Fibroblast of skin of back (primary cell): ENCODE data around the gene LUM. TPM values are rescaled to one million over a fixed set of nuclear protein-coding genes. Genes with fewer than 3 reads are reported as not detected.

Source experiments
- DNase-seq: peaks from one replicate; pipeline ENCODE4 v3.0.0-alpha.2; 2013
- polyA plus RNA-seq, 2 experiments: library from polyadenylated mRNA; unstranded; fragments of 120-200 nt; gene quantifications; one replicate each; pipeline ENCODE4 v1.2.1, GENCODE V29; 2013; ENCODE audit not compliant: insufficient read length in 2 of 2

LUM gene, protein sequence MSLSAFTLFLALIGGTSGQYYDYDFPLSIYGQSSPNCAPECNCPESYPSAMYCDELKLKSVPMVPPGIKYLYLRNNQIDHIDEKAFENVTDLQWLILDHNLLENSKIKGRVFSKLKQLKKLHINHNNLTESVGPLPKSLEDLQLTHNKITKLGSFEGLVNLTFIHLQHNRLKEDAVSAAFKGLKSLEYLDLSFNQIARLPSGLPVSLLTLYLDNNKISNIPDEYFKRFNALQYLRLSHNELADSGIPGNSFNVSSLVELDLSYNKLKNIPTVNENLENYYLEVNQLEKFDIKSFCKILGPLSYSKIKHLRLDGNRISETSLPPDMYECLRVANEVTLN
- 221 TPM for polyA plus RNA-seq (2013, experiment 1 of 2; ENCODE audit: insufficient read length)
- polyA plus RNA-seq (2013, experiment 2 of 2; ENCODE audit: insufficient read length): 495 TPM

GRCh38 chr12:91111366-91112325 is at the start of gene LUM:
Gene LUM, minus strand, starts transcription at chr12:91111494. Its CDS starts 2,515 bp downstream, at chr12:91108979.
- peak; percentile 88 for DNase-seq

- DNase-seq: no peak
Observed at GRCh38 chr12:91161009-91161408, 49.7 kb upstream of the LUM start.

DNA sequence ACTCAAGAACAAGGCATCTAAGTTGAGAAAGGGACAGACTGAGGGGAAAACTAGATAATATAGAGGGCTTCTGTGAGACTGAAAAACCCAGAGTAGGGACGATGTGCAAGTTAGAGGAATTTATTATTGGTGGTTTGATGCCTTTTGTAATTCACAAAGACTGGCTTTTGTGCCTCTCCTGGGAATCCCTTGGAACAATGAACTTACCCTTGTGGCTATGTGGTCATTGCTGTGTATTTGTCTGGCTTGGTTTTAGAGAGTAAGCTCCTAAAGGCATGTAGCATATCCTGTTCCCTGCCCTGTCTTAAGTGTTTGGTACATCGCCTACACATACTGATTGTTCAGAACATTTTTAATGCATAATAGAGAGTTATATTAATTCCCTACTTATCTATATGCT is 44.7 kb upstream of the LUM start:
- no peak for DNase-seq

DNA sequence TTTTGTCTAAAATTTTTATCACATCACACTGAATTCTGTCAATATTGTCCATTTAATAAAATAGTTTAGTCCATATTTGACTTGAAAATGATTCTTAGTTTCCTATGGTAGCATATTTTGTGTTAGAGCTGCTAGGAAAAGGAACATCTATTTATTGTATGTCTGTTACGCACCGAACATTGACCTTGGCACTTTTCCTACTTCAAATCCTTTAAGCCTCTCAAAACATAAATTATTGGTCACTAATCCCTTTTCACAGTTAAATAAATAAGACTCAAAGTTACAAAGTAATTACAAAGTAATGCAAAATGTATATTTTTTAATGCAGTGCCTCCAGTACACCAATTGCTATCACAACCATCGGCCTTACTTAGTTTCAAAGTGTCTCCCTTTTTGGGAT is 42.8 kb upstream of the LUM start:
- DNase-seq: no peak

GRCh38 chr12:91144053-91144452 is 32.8 kb upstream of the LUM start:
- no peak for DNase-seq

GRCh38 chr12:91143206-91143605 is 31.9 kb upstream of the LUM start:
- no peak for DNase-seq

DNA sequence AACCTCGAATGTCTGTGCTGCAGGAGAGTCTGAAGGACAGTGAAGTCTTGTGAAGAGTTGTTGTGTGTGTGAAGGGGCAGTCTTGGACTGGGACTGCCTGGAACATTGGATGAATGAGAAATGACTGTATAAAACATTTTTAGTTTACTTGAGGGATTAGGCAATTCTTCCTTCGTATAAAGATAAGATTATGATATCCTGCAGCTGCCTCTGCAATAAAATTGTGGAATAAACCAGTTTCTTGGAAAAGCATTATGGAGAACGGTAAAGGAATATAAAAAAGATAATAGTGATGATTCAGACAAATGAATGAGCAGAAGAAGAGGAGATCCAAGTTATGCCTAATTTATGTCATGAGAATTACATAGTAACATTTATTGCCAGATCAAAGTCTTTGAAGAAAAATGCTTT is 30.9 kb upstream of the LUM start:
- no peak for DNase-seq

- DNase-seq: peak; percentile 89
Observed at GRCh38 chr12:91140026-91140931, 29.0 kb upstream of the LUM start.

GRCh38 chr12:91139286-91139685 is 28.0 kb upstream of the LUM start:
- DNase-seq: no peak

DNA sequence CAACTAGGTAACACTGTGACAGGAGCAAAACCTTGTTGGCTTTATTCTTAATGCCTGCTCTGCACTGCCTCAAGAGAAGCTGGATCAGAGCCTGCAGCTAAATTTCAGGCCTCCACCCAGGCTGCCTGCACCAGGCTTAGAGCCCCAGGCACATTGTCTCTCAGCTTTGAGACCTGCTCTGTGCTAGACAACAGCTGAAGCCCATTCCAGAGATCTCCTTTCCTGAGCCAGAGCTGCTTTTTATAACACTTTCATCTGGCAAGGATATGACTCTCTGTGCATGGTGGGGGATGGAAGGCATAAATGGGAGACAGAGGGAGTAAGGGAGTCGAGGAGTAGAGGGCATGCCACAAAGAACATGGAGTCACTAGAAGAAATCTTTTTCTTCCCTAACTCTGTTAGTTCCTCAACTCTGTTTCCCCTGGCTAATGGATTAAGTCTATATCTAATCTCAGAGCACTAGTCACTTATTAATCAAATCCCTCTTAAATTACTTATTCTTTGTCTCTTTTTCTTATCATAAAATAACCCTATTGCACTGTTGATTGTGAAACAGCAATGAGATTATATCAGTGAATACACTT is 27.1 kb upstream of the LUM start:
- no peak for DNase-seq

DNA sequence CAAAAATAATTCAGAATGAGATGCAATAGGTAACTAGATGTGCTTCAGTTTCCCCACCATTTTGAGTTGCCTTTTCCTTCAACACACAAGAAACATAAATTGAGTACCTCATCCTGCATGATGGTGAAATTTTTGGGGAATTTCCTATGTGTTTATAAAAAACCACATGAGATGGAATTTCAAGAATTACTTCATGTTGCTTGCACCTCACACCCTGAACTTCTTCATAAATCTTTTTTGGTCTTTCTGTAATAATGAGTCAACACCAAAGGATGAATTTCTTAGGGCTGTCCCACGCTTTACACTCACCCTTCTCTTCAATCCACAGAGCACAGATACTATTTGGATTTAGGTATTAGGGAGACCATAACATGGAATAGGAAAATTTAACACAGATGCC is 22.6 kb upstream of the LUM start:
- peak; percentile 86 for DNase-seq

DNA sequence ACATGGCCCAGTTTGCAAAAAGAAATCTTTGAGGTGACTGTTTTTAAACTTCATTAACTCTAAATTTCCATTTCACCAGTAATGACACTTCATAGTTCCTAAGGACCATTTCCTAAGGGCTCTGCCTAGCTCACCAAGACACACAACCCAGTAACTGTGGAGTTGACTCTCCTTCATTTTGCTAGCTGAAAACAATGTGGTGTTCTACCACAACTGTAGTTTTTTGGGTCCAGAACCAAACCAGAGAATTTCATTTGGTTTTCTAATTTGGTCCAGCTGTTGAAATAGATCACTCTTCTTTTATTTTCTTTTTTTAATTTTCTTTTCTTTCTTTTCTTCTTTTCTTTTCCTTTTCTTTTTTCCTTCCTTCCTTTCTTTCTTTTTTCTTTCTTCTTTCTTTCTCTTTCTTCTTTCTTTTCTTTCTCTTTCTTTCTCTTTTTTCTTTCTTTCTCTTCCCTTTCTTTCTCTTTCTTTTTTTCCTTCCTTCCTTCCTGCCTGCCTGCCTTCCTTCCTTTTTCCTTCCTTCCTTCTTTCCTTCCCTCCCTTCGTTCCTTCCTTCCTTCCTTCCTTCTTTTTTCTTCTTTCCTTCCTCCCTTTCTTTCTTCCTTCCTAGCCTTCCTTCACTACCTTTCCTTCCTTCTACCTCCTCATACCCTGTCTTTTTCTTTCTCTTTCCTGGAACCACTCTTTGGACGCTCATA is 18.5 kb upstream of the LUM start:
- no peak for DNase-seq

- peak; percentile 88 for DNase-seq
Observed at GRCh38 chr12:91127751-91128150, 16.5 kb upstream of the LUM start.

DNA sequence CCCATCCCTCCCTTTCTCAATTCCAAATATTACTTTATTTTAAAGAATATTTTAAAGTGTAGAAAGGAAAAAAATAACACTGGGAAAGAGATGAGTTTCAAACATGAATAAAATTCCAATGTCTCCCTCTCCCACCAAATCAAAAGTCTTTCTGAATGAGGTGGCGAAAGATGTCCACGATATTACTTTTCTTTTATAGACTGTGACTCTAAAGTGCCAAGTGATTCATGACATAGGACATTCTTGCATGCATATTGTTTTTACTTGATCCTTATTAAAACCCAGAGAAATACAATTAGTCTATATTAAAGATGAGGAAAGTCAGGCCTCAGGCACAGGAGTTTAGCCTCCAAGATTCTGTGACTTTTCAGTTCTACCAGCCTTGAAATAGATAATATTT is 16.0 kb upstream of the LUM start:
- peak; percentile 86 for DNase-seq

- DNase-seq: peak; percentile 73
Observed at GRCh38 chr12:91126516-91126915, 15.2 kb upstream of the LUM start.

DNA sequence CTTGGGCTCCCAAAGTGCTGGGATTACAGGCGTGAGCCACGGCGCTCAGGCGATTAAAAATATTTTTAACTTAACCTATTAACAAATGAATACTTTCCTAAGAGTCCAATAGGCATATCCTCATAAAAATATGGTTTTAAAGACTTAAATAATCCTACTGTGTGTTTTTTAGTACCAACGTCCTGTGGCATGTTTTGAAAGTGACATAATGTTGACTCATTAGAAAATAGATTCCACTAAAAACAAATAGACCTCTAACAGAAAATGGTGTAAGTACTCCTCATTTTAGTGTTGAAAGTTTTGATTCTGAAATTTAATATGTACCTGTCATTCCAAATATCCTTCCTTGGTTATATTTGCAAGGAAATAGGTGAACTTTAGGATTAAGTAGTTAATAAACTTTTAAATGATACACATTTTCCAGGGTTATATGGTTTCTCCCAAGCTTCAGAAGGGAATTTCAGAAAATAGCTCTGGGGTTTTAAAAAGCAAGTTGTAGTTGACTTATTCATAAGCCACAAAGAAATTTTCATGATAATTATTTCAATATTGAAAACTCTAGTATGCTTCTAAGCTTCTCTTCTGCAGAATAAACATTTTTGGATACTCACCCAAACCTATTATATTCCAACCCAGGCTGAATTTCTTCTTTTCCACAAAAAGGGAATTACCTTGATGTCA is 12.1 kb upstream of the LUM start:
- peak; percentile 78 for DNase-seq

- DNase-seq: no peak
Observed at GRCh38 chr12:91120781-91121180, 9.5 kb upstream of the LUM start.

DNA sequence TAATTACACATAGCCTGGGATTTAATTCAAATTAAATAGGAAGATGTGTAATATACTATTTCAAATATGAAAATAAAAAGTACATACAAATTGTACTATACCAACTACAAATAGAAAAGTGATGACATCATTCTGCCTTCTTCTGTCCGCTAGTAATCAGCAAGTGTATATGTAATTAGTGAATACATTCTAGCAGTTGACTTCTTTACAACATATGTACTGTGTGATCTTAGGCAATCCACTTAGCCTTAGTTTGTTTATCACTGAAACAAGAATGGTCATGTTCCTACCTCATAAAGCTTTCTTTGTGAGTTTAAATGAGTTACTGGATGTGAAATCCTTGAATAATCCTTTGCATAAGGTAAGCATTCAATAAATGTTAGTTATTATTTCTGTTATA is 7.8 kb upstream of the LUM start:
- no peak for DNase-seq

DNA sequence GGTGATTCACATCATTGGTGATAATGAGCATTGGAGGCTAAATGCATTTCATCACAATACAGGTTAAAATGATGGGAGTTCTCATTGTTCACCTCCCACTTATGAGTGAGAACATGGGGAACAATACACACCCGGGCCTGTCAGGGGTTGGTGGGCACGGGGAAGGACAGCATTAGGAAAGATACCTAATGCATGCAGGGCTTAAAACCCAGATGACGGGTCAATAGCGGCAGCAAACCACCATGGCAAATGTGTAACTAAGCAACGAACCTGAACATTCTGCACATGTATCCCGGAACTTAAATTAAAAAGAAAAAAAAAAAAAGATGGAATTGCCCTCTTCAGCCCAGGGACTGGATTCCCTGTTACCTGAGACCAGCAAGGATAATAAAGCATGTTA is 2.3 kb upstream of the LUM start:
- DNase-seq: no peak

DNA sequence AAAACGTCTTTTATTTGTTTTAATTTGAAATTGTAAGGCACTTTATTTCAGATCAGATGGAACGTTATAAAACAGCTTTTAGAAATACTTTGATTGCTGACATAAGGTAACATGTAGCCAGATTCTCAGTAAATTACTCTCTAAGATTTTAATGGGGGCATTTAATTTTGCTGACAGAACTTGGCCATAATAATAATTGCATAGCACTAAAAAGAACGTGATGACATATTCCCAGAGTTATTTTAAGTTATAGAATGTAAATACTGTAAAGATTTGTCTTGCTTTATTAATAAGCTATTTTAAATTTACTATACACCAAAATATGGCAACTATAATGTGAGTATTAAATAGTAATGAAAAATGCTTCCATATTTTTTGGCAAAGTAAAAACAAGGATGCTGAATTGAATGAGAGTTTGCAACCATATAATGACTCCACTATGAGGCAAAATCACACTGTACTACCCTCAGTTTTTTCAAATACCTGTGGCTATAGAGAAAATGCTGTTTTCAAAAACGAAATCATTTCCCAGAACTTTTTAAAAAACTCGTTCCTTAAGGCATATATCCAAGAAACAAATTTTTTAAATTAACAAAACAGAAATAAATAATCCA is 876 bp downstream of the LUM start:
- DNase-seq: no peak
